ENCODE results near the gene COPZ2. TPM values are rescaled to one million over a fixed set of nuclear protein-coding genes. Genes with fewer than 3 reads are reported as not detected.
A peak's percentile ranks its signal among the peaks of the same experiment; 100 is the strongest.
"Not testable (repeated sequence)": the region's sequence is repeated elsewhere in the genome, so short reads cannot be mapped to it uniquely, and the experiment has no call there.

Gene COPZ2
- total RNA-seq, 4 donors from 2014 or later, result 9.7 to 17.2 (median 12.5) TPM

GRCh38 chr17:48023400-48024148 lies 14.0 kb downstream of the COPZ2 start:
- Histone ChIP-seq H3K27me3 (no peaks in the 10 kb centered on the region), H3K4me3 (peak overlapping the region; percentile 51), H3K36me3 (no peaks in the 10 kb centered on the region), H3K27ac (peak overlapping the region; percentile 55), H3K4me1 (peaks cover 53% of the 10 kb centered on the region), H3K9me3 (no peaks in the 10 kb centered on the region)
- WGBS, result 2% methylated on average over 19 of the region's 54 CpGs
- peak in 1 of 2 donors; percentile 35 for TF ChIP-seq CTCF (IDR thresholded peaks at IDR 0.05)
- TF ChIP-seq POLR2A (IDR thresholded peaks at IDR 0.05), result no peak
- peak; percentile 86 to 88 for DNase-seq (ENCODE audit: low spot score in 2 of 2)

GRCh38 chr17:48022901-48023300 lies 14.7 kb downstream of the COPZ2 start:
- 35% methylated on average over 6 of the region's 6 CpGs for WGBS
- peaks cover 53% of the 10 kb centered on the region for H3K4me1 ChIP-seq

GRCh38 chr17:48021934-48022333 lies 15.7 kb downstream of the COPZ2 start:
- 54% methylated on average over 5 of the region's 5 CpGs for WGBS
- DNase-seq (ENCODE audit: low spot score in 2 of 2), result no peak
- Histone ChIP-seq H3K36me3 (no peaks in the 10 kb centered on the region), H3K9me3 (no peaks in the 10 kb centered on the region), H3K4me3 (no peak overlapping the region), H3K27ac (no peak overlapping the region), H3K27me3 (no peaks in the 10 kb centered on the region), H3K4me1 (peaks cover 47% of the 10 kb centered on the region)
- TF ChIP-seq EP300 (IDR thresholded peaks at IDR 0.05) (no peak), CTCF (IDR thresholded peaks at IDR 0.05) (no peak), POLR2AphosphoS5 (IDR thresholded peaks at IDR 0.05) (no peak), POLR2A (IDR thresholded peaks at IDR 0.05) (no peak)

More at GRCh38 chr17:48022901-48023300, 14.7 kb downstream of the COPZ2 start:
- TF ChIP-seq CTCF (IDR thresholded peaks at IDR 0.05), result no peak
- no peak for TF ChIP-seq EP300 (IDR thresholded peaks at IDR 0.05)
- no peak for TF ChIP-seq POLR2A (IDR thresholded peaks at IDR 0.05)
- no peak for TF ChIP-seq POLR2AphosphoS5 (IDR thresholded peaks at IDR 0.05)
- no peak for DNase-seq (ENCODE audit: low spot score in 2 of 2)
- H3K4me3 ChIP-seq, result peak overlapping the region; percentile 51
- H3K36me3 ChIP-seq, result no peaks in the 10 kb centered on the region
- no peaks in the 10 kb centered on the region for H3K9me3 ChIP-seq
- H3K27ac ChIP-seq, result no peak overlapping the region
- no peaks in the 10 kb centered on the region for H3K27me3 ChIP-seq

GRCh38 chr17:48017817-48018158 lies 19.8 kb downstream of the COPZ2 start:
- H3K4me3 ChIP-seq; H3K36me3 ChIP-seq; H3K4me1 ChIP-seq; H3K9me3 ChIP-seq; DNase-seq (ENCODE audit: low spot score in 2 of 2); H3K27ac ChIP-seq; H3K27me3 ChIP-seq: not testable (repeated sequence)
- WGBS, result 78% methylated on average over 4 of the region's 4 CpGs

- Histone ChIP-seq H3K36me3 (no peaks in the 10 kb centered on the region), H3K4me3 (no peak overlapping the region), H3K27me3 (peaks cover 16% of the 10 kb centered on the region), H3K9me3 (no peaks in the 10 kb centered on the region), H3K4me1 (peaks cover 14% of the 10 kb centered on the region), H3K27ac (no peak overlapping the region)
- WGBS, result 91% methylated on average over 2 of the region's 2 CpGs
- no peak for TF ChIP-seq EP300 (IDR thresholded peaks at IDR 0.05)
- no peak for TF ChIP-seq POLR2AphosphoS5 (IDR thresholded peaks at IDR 0.05)
- no peak for TF ChIP-seq POLR2A (IDR thresholded peaks at IDR 0.05)
- TF ChIP-seq CTCF (IDR thresholded peaks at IDR 0.05), result no peak
- DNase-seq (ENCODE audit: low spot score in 2 of 2), result no peak
Measured at GRCh38 chr17:48016112-48016511, 21.5 kb downstream of the COPZ2 start.

Data from suprapubic skin (tissue), 4 donors.